GM21526 (cell line): ENCODE measurements around the gene MBD3L5.
A peak's percentile ranks its signal among the peaks of the same experiment; 100 is the strongest.
"Not testable (repeated sequence)": the region's sequence is repeated elsewhere in the genome, so short reads cannot be mapped to it uniquely, and the experiment has no call there.

Source experiments
- ATAC-seq: cut with Tn5 transposase; IDR thresholded peaks from one replicate; pipeline ENCODE4 v1.9.1; 2021; ENCODE audit warnings: moderate library complexity; ENCODE audit not compliant: unreplicated experiment, low FRiP score

MBD3L5 gene

GRCh38 chr19:7051421-7051820, 21.0 kb downstream of the MBD3L5 start:
- ATAC-seq = not testable (repeated sequence)

DNA sequence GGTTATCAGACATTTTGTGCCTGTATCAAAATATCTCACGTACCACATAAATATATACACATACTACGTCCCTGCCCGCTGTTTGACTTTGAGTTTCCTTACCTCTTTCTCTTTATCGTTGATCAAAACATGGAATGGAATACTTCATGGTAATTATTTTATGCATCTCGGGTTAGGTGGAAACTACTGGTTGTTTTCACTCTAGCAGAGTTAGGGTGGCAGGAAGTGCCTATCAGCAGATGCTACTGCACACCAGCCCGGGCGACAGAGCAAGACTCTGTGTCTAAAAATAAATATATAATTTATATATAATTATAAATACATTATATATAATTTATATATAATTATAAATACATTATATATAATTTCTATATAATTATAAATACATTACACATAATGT, 22.5 kb downstream of the MBD3L5 start:
- not testable (repeated sequence) for ATAC-seq

DNA sequence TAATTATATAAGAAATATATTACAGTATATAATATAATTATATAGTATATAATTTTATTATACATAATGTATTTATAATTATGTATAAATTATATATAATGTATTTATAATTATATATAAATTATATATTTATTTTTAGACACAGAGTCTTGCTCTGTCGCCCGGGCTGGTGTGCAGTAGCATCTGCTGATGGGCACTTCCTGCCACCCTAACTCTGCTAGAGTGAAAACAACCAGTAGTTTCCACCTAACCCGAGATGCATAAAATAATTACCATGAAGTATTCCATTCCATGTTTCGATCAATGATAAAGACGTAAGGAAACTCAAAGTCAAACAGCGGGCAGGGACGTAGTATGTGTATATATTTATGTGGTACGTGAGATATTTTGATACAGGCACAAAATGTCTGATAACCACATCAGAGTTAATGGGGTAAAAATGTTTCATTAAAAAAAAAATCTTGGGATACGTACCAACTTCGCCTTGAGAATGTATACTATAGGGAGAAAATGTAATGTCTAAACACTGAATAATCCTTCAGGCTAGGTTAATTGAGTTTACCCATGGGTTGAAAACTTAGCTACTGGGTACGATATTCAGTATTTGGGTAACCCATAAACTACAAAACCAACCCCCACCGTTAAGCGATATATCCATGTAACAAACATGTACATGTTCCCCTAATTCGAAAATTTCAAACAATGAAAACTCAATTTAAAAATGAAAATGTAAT, 24.4 kb downstream of the MBD3L5 start:
- ATAC-seq = not testable (repeated sequence)

DNA sequence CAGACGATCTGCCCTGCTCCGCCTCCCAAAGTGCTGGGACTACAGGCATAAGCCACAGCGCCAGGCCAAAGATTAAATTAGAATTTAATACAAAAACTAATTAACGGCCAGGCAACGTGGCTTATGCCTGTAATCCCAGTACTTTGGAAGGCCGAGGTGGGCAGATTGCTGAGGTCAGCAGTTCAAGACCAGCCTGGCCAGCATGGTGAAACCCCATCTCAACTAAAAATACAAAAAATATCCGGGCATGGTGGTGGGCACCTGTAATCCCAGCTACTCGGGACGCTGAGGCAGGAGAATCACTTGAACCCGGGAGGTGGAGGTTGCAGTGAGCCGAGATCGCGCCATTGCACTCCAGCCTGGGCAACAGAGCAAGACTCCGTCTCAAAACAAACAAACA, 25.3 kb downstream of the MBD3L5 start:
- not testable (repeated sequence) for ATAC-seq

- ATAC-seq = not testable (repeated sequence)
These were observed 26.0 kb downstream of the MBD3L5 start for GRCh38 chr19:7056371-7056770.

GRCh38 chr19:7058576-7058975, 28.2 kb downstream of the MBD3L5 start, which contains the start of gene MBD3L3:
Gene MBD3L3, minus strand, starts transcription at chr19:7058676. Its CDS starts 71 bp downstream, at chr19:7058605.
- not testable (repeated sequence) for ATAC-seq

DNA sequence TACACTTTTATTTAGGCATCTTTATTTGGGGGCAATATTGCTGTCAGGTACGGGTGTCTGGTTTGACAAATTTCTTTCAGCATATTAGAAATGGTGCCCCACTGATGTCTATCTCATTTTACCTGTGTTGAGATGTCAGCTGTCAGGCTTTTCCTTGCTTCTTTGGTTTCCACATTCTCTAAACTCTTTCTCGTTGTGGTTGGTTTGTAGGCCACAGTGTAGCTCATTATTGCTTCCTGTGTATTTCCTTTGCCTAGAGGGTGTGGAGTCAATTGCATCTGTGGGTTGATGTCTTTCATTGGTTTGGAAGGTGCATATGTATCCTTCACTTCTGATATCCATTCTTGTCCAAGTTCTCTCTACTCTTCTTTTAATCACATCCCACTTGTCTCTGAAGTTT, 29.6 kb downstream of the MBD3L5 start:
- ATAC-seq = not testable (repeated sequence)

GRCh38 chr19:7063339-7063738, 33.0 kb downstream of the MBD3L5 start:
- ATAC-seq = no peak

DNA sequence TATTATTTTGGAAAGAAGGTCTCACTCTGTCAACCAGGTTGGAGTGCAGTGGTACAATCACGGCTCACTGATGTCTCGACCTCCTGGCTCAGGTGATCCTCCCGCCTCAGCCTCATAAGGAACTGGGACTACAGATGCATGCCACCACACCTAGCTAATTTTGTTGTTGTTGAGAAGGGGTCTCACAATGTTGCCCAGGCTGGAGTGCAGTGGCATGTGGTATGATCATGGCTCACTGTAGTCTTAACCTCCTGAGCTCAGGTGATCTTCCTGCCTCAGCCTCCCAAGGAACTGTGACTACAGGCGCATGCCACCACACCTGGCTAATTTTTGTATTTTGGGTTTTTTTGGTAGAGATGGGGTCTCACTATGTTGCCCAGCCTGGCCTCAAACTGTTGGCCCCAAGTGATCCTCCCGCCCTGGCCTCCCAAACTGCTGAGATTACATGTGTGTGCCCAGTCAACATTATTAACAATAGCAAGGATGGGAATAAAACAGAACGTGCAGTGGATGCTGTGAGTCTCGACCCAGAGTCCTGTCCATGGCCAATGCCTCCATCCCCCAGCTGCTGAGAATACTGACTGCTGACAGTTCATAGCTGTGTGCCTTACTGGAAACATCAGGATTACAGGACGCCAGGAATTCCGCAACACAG, 33.5 kb downstream of the MBD3L5 start:
- ATAC-seq = no peak

DNA sequence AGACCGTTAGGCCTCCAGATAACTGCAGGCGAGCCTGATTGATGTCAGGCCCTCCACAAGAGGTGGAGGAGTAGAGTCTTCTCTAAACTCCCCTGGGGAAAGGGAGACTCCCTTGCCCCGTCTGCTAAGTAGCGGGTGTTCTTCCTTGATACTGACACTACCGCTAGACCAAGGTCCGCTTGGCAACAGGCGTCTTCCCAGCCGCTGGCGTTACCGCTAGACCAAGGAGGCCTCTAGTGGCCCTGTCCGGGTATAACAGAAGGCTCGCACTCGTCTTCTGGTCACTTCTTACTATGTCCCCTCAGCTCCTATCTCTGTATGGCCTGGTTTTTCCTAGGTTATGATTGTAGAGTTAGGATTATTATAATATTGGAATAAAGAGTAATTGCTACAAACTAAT, 36.7 kb downstream of the MBD3L5 start:
- not testable (repeated sequence) for ATAC-seq

DNA sequence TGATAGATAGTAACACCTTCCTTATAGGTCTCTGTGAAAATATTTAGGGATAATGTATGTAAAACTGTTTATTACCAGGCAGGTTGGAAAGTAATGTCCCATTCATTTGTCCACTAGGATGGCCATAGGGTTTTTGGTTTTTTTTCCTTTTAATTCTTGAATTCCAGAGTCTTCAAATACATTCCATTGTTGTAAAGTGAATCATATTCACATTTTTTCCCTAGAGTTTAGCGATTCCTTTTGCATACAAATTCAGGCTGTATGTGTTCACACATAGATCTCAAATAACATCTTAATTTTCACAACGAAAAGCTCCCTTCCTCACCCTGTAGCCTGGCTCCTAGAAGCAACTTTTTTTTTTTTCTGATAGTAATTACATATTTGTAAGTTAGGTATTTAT, 37.3 kb downstream of the MBD3L5 start:
- ATAC-seq = no peak

DNA sequence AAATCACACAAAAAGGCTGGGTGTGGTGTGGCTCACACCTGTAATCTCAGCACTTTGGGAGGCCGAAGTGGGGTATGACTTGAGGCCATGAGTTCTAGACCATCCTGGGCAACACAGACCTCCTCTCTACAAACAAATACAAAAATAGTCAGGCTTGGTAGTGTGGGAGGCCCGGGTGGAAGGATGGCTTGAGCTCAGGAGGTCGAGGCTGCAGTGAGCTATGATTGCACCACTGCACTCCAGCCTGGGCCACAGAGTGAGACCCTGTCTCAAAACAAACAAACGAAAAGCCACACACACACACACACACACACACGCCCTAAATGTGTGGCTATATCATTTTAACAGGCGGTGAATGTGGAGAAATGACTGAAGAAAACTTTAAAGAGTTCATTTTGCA, 38.2 kb downstream of the MBD3L5 start:
- ATAC-seq = no peak

- ATAC-seq = peak; percentile 85
These were observed 38.9 kb downstream of the MBD3L5 start, which contains the start of gene ZNF557 for GRCh38 chr19:7069042-7069903. Gene ZNF557, plus strand, starts transcription at chr19:7069703. Its CDS starts 5,372 bp downstream, at chr19:7075075.

DNA sequence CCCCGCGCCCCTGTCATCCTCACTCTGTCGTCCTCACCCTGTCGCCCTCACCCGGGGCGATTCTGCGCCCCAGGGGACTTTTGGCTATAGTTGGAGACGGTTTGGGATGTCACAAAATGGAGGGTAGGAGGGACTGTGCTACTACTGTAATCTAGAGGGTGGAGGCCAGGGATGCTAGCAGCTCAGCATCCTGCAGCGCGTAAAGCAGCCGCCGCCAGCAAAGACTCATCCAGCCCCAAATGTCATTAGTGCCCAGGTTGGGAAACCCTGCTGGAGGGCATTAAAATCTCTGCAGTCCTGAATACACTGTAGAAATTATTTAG, 39.5 kb downstream of the MBD3L5 start:
- peak; percentile 26 for ATAC-seq

DNA sequence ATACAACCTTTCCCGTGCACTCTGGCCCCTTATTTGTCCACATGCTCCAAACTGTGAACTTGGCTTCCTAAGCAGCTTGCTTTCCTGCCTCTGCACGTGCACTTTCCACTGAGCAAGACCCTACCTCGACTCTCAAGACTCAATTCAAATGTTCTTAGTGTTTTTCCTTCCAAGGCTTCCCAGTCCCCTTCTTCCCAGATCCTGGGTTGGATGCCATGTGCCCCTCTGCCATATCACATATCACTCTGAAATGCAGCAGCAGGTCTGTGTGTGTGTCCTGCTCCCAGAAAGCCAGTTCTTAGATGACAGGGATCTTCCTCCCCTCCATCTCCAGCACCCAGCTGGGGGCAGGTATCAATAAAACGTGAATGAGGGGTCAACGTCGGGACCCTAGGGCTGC, 42.2 kb downstream of the MBD3L5 start:
- ATAC-seq = no peak

GRCh38 chr19:7074705-7075282, 44.4 kb downstream of the MBD3L5 start:
- no peak for ATAC-seq

DNA sequence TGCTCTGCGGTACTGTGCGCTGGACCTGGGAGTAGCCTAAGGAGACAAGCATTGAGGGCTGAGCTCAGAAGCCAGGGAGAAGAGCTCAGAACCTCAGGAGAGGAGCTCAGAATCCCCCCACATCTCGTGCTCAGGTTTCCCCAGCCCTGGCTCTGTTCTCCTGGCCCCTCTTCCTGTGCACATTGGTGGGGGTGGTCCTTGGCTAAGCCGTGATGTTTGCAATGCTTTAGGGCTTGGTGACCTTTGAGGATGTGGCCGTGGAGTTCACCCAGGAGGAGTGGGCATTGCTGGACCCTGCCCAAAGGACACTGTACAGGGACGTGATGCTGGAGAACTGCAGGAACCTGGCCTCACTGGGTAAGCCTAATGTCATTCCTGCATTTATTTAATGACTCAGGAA, 45.8 kb downstream of the MBD3L5 start:
- no peak for ATAC-seq

DNA sequence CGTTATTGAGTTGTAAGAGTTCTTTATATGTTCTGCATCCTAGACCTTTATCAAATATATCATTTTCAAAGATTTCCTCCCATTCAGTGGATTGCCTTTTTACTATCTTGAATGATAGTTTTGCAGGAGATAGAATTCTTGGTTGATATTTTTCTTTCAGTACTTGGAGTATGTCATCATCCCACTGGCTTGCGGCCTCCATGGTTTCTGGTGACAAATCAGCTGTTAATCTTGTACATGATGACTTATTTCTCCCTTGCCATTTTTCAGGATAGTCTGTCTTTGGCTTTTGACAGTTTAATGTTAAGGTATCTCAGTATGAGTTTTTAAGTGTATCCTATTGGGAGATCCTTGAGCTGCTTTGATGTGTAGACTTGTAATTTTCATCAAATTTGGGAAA, 47.6 kb downstream of the MBD3L5 start:
- ATAC-seq = no peak
